GM12878 (cell line): ENCODE data around the gene MACF1.

Experiments
- FOS ChIP-seq: IDR thresholded peaks from 3 replicates; pipeline ENCODE4 v1.6.1; 2011; ENCODE audit warnings: borderline replicate concordance; ENCODE audit not compliant: insufficient read length; ENCODE audit errors: extremely low read depth
- NR2C1 ChIP-seq: fragments of 450-650 bp; IDR thresholded peaks from 2 replicates; pipeline ENCODE4 v1.6.1; 2017; ENCODE audit warnings: antibody characterized with exemption, mild to moderate bottlenecking, moderate library complexity
- POLR2A ChIP-seq: IDR thresholded peaks from 2 replicates; pipeline ENCODE4 v1.6.1; 2011; ENCODE audit warnings: low read depth, mild to moderate bottlenecking, low read length
- RB1 ChIP-seq: fragments of 450-650 bp; formaldehyde crosslinking; IDR thresholded peaks from 2 replicates; pipeline ENCODE4 v1.6.1; 2017; ENCODE audit warnings: mild to moderate bottlenecking, borderline replicate concordance
- TF ChIP-seq, protein P1 (sequence below): fragments of 450-650 bp; IDR thresholded peaks from 2 replicates; pipeline ENCODE4 v1.6.1; 2016; ENCODE audit warnings: mild to moderate bottlenecking
- TF ChIP-seq, protein P2 (sequence below), 3 experiments: IDR thresholded peaks in 2 of 3; conservative IDR thresholded peaks in 1 of 3; 2 replicates each; pipeline ENCODE4 v1.5.1; 2011; ENCODE audit warnings: low read depth in 3 of 3, low read length in 3 of 3, mild to moderate bottlenecking in 3 of 3, control low read depth in 2 of 3, moderate library complexity in 2 of 3, inconsistent platforms in 1 of 3, mixed read lengths in 1 of 3; ENCODE audit not compliant: control insufficient read depth in 2 of 3, insufficient read depth in 1 of 3; ENCODE audit errors: extremely low read depth in 1 of 3

DNA sequence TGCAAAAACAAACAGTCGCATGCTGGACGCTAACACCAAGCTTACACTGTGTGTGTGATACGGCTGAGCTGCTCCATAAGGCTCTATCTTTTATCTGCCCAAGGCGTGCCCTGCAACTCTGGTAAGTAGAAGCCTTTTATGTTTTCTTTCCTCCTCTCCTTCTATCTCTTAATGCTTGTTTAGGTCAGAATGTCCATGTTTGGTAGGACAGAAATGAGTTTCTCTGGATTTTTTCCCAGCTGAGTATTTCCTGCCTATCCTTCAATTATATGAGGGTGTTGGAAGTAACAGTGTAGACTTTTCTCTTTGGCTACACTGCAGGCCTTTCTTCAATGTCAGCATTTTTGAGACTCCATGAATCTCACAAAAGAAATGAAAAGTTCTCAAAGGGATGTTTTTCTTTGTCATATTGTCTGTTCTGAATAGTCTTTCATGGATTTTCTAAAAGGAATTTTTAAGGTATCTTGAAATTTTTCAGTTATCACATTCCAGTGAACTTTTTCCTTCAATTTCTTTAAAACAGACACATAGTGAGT is 124.2 kb downstream of the MACF1 start:
- TF ChIP-seq NR2C1, result no peak
- no peak for TF ChIP-seq RB1
- TF ChIP-seq, protein P1, sequence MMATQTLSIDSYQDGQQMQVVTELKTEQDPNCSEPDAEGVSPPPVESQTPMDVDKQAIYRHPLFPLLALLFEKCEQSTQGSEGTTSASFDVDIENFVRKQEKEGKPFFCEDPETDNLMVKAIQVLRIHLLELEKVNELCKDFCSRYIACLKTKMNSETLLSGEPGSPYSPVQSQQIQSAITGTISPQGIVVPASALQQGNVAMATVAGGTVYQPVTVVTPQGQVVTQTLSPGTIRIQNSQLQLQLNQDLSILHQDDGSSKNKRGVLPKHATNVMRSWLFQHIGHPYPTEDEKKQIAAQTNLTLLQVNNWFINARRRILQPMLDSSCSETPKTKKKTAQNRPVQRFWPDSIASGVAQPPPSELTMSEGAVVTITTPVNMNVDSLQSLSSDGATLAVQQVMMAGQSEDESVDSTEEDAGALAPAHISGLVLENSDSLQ, result no peak
- TF ChIP-seq FOS, result no peak
- no peak for TF ChIP-seq POLR2A
- TF ChIP-seq, protein P2, sequence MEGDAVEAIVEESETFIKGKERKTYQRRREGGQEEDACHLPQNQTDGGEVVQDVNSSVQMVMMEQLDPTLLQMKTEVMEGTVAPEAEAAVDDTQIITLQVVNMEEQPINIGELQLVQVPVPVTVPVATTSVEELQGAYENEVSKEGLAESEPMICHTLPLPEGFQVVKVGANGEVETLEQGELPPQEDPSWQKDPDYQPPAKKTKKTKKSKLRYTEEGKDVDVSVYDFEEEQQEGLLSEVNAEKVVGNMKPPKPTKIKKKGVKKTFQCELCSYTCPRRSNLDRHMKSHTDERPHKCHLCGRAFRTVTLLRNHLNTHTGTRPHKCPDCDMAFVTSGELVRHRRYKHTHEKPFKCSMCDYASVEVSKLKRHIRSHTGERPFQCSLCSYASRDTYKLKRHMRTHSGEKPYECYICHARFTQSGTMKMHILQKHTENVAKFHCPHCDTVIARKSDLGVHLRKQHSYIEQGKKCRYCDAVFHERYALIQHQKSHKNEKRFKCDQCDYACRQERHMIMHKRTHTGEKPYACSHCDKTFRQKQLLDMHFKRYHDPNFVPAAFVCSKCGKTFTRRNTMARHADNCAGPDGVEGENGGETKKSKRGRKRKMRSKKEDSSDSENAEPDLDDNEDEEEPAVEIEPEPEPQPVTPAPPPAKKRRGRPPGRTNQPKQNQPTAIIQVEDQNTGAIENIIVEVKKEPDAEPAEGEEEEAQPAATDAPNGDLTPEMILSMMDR (IDR thresholded peaks at IDR 0.05 in 2 of 3, conservative IDR thresholded peaks at IDR 0.05 in 1 of 3; ENCODE audit: control insufficient read depth in 2 of 3, extremely low read depth in 1 of 3, insufficient read depth in 1 of 3, low read depth in 3 of 3, low read length in 3 of 3), result no peak
